GM19023 (cell line): ENCODE results near the gene OGDHL.

Source experiments
- ATAC-seq: cut with Tn5 transposase; IDR thresholded peaks from one replicate; pipeline ENCODE4 v1.9.1; 2021; ENCODE audit warnings: mild to moderate bottlenecking, moderate library complexity; ENCODE audit not compliant: unreplicated experiment

The OGDHL gene

GRCh38 chr10:49691588-49691987 lies 70.5 kb downstream of the OGDHL start:
- ATAC-seq: no peak

- ATAC-seq: no peak
Measured at GRCh38 chr10:49690698-49691356, 71.3 kb downstream of the OGDHL start.

GRCh38 chr10:49689882-49690510 lies 72.1 kb downstream of the OGDHL start:
- no peak for ATAC-seq

- no peak for ATAC-seq
Measured at GRCh38 chr10:49688920-49689319, 73.2 kb downstream of the OGDHL start.

GRCh38 chr10:49688261-49688846 lies 73.8 kb downstream of the OGDHL start:
- no peak for ATAC-seq

- ATAC-seq: no peak
Measured at GRCh38 chr10:49686651-49687050, 75.5 kb downstream of the OGDHL start.
